Measurements from ENCODE around the gene XYLT2.

The XYLT2 gene

GRCh38 chr17:50365649-50366393 is 19.9 kb downstream of the XYLT2 start:
- no peak for DNase-seq

GRCh38 chr17:50367401-50367800 is 21.5 kb downstream of the XYLT2 start:
- DNase-seq: no peak

GRCh38 chr17:50370052-50370451 is 24.1 kb downstream of the XYLT2 start:
- no peak for DNase-seq

GRCh38 chr17:50371526-50371925 is 25.6 kb downstream of the XYLT2 start:
- no peak for DNase-seq

- no peak for DNase-seq
Observed at GRCh38 chr17:50372222-50372757, 26.4 kb downstream of the XYLT2 start.

- DNase-seq: peak; percentile 90
Observed at GRCh38 chr17:50372758-50373556, 27.0 kb downstream of the XYLT2 start, which contains the start of the genes EME1 and MRPL27. Gene EME1 (plus strand): TSS chr17:50373229. CDS start chr17:50375209, 1,980 bp downstream. Gene MRPL27 (minus strand): TSS chr17:50373184. CDS start chr17:50373170, 14 bp downstream.

GRCh38 chr17:50373705-50374104 is 27.8 kb downstream of the XYLT2 start:
- DNase-seq: no peak

GRCh38 chr17:50375858-50376538 is 30.1 kb downstream of the XYLT2 start:
- no peak for DNase-seq

GRCh38 chr17:50379351-50380132 is 33.6 kb downstream of the XYLT2 start:
- no peak for DNase-seq

GRCh38 chr17:50380369-50381259 is 34.7 kb downstream of the XYLT2 start:
- no peak for DNase-seq

- no peak for DNase-seq
Observed at GRCh38 chr17:50381260-50381815, 35.4 kb downstream of the XYLT2 start.

GRCh38 chr17:50381920-50382319 is 36.0 kb downstream of the XYLT2 start:
- no peak for DNase-seq

GRCh38 chr17:50382931-50383330 is 37.0 kb downstream of the XYLT2 start:
- no peak for DNase-seq

- no peak for DNase-seq
Observed at GRCh38 chr17:50386510-50386909, 40.6 kb downstream of the XYLT2 start.

GRCh38 chr17:50388728-50389127 is 42.8 kb downstream of the XYLT2 start:
- DNase-seq: no peak

GRCh38 chr17:50389534-50389933 is 43.6 kb downstream of the XYLT2 start:
- DNase-seq: no peak

GRCh38 chr17:50392621-50393020 is 46.7 kb downstream of the XYLT2 start:
- DNase-seq: no peak

- no peak for DNase-seq
Observed at GRCh38 chr17:50393700-50394099, 47.8 kb downstream of the XYLT2 start.

GRCh38 chr17:50394711-50395110 is 48.8 kb downstream of the XYLT2 start:
- DNase-seq: no peak

GRCh38 chr17:50396261-50397110 is 50.6 kb downstream of the XYLT2 start:
- DNase-seq: peak in 1 of 2 experiments; percentile 51

Data from activated T-cell treated with anti-CD3 and anti-CD28 coated beads, Interleukin-2, amount 50 U/mL, for 48 hours (primary cell).